ENCODE results near the gene THOP1.

GRCh38 chr19:2813235-2814160 lies 28.2 kb downstream of the THOP1 start:
- TF ChIP-seq CTCF (IDR thresholded peaks at IDR 0.05; ENCODE audit: low read depth, low read length, poor library complexity, severe bottlenecking) = no peak
- no peak for TF ChIP-seq EZH2phosphoT487 (IDR thresholded peaks at IDR 0.05; ENCODE audit: borderline replicate concordance, low read length)
